Upper lobe of left lung (tissue), 4 donors: ENCODE data around the gene ZNF618.

Experiments used
- CTCF ChIP-seq, 6 experiments: fragments of 450-650 bp in 4 of 6; fragments of 200-600 bp in 2 of 6; sonication (generic) in 2 of 6; IDR thresholded peaks; one replicate each; pipeline ENCODE4 v1.5.1; 2016 to 2019; ENCODE audit warnings: antibody characterized with exemption in 6 of 6
- EP300 ChIP-seq, 4 donors: sonication (generic); formaldehyde crosslinking; IDR thresholded peaks; one replicate each; pipeline ENCODE4 v1.5.1; 2017; ENCODE audit warnings: antibody characterized with exemption in 4 of 4, control low read depth in 2 of 4
- POLR2A ChIP-seq, 4 donors: fragments of 450-650 bp; IDR thresholded peaks; one replicate each; pipeline ENCODE4 v1.5.1; 2016 to 2017; ENCODE audit warnings: antibody characterized with exemption in 4 of 4, mild to moderate bottlenecking in 2 of 4
- POLR2AphosphoS5 ChIP-seq, 2 donors: sonication (generic); formaldehyde crosslinking; IDR thresholded peaks; one replicate each; pipeline ENCODE4 v1.5.1; 2017; ENCODE audit warnings: antibody characterized with exemption in 2 of 2

GRCh38 chr9:114094971-114095370, 218.9 kb downstream of the ZNF618 start:
- TF ChIP-seq POLR2AphosphoS5 (IDR thresholded peaks at IDR 0.05) (no peak), EP300 (IDR thresholded peaks at IDR 0.05) (no peak), CTCF (IDR thresholded peaks at IDR 0.05) (no peak), POLR2A (IDR thresholded peaks at IDR 0.05) (no peak)
